Esophagus (tissue), 2 donors: ENCODE measurements around the gene ARHGAP23. TPM values are rescaled to one million over a fixed set of nuclear protein-coding genes. Genes with fewer than 3 reads are reported as not detected.

Source experiments
- H3K27ac ChIP-seq, 2 donors: one replicate each; pipeline ENCODE4 v1.5.1; 2013; ENCODE audit warnings: low read depth in 2 of 2, mild to moderate bottlenecking in 2 of 2, inconsistent platforms in 1 of 2, low read length in 1 of 2, moderate library complexity in 1 of 2
- H3K27me3 ChIP-seq, 2 donors: one replicate each; pipeline ENCODE4 v1.6.1; 2013; ENCODE audit warnings: low read length in 2 of 2, control low read depth in 1 of 2, mild to moderate bottlenecking in 1 of 2; ENCODE audit not compliant: insufficient read depth in 2 of 2, control insufficient read depth in 1 of 2
- H3K36me3 ChIP-seq, 2 donors: one replicate each; pipeline ENCODE4 v1.6.1; 2013; ENCODE audit warnings: low read length in 1 of 2; ENCODE audit not compliant: control insufficient read depth in 2 of 2, insufficient read depth in 2 of 2
- H3K4me1 ChIP-seq, 2 donors: one replicate each; pipeline ENCODE4 v1.6.1; 2013; ENCODE audit warnings: low read length in 1 of 2; ENCODE audit not compliant: control insufficient read depth in 2 of 2, insufficient read depth in 2 of 2
- H3K4me3 ChIP-seq, 2 donors: one replicate each; pipeline ENCODE4 v1.5.1; 2013; ENCODE audit warnings: low read length in 2 of 2, mild to moderate bottlenecking in 2 of 2, low read depth in 1 of 2, moderate library complexity in 1 of 2
- H3K9me3 ChIP-seq, 2 donors: one replicate each; pipeline ENCODE4 v1.6.1; 2013; ENCODE audit warnings: mild to moderate bottlenecking in 2 of 2, low read depth in 1 of 2, low read length in 1 of 2, moderate library complexity in 1 of 2; ENCODE audit not compliant: control insufficient read depth in 2 of 2, insufficient read depth in 1 of 2
- WGBS, 2 donors: extraction: QIAGEN DNeasy Blood & Tissue Kit; methylation state at CpG; one replicate each; pipeline ENCODE4 v1.1.7; 2013; 5-methylcytosine and 5-hydroxymethylcytosine counted together
- polyA plus RNA-seq, 2 donors: library from polyadenylated mRNA; stranded (reverse); fragments of 200-250 nt; gene quantifications; one replicate each; pipeline ENCODE4 v1.2.3, GENCODE V29; 2013
- donor health status: healthy with polysubstance abuse.
- donor health status: Bipolar disorder and iron deficiency.

The ARHGAP23 gene
- polyA plus RNA-seq, 2 donors, result 36.0 to 45.2 TPM

- H3K36me3 ChIP-seq, result no peaks in the 10 kb centered on the region
- H3K9me3 ChIP-seq, result peaks cover 0 to 8% of the 10 kb centered on the region in 2 donors
- 67 to 75% methylated on average over 6 of the region's 6 CpGs for WGBS, 2 donors
- H3K4me1 ChIP-seq, result peaks cover 4 to 21% of the 10 kb centered on the region in 2 donors
- peaks cover 3 to 14% of the 10 kb centered on the region in 2 donors for H3K27me3 ChIP-seq
- peak overlapping the region; percentile 63 to 91 for H3K27ac ChIP-seq
- no peak overlapping the region for H3K4me3 ChIP-seq
Measured at GRCh38 chr17:38557396-38557795, 129.1 kb downstream of the ARHGAP23 start.

GRCh38 chr17:38557836-38558727 lies 129.8 kb downstream of the ARHGAP23 start:
- H3K4me1 ChIP-seq, result peaks cover 4 to 21% of the 10 kb centered on the region in 2 donors
- H3K36me3 ChIP-seq, result no peaks in the 10 kb centered on the region
- H3K9me3 ChIP-seq, result peaks cover 0 to 8% of the 10 kb centered on the region in 2 donors
- H3K27ac ChIP-seq, result peak overlapping the region; percentile 63 to 91
- peaks cover 3 to 21% of the 10 kb centered on the region in 2 donors for H3K27me3 ChIP-seq
- 3% methylated on average over 50 to 52 of the region's 52 CpGs for WGBS, 2 donors
- peak overlapping the region; percentile 33 to 52 for H3K4me3 ChIP-seq

GRCh38 chr17:38558728-38559050 lies 130.4 kb downstream of the ARHGAP23 start:
- Histone ChIP-seq H3K27me3 (peaks cover 3 to 27% of the 10 kb centered on the region in 2 donors), H3K4me3 (peak overlapping the region; percentile 33 to 52), H3K9me3 (peaks cover 0 to 8% of the 10 kb centered on the region in 2 donors), H3K27ac (peak overlapping the region; percentile 25 to 90), H3K4me1 (peaks cover 4 to 23% of the 10 kb centered on the region in 2 donors), H3K36me3 (no peaks in the 10 kb centered on the region)
- 1 to 3% methylated on average over 9 to 10 of the region's 10 CpGs for WGBS, 2 donors

GRCh38 chr17:38559051-38559879 lies 131.0 kb downstream of the ARHGAP23 start:
- H3K36me3 ChIP-seq, result no peaks in the 10 kb centered on the region
- 3% methylated on average over 33 to 44 of the region's 44 CpGs for WGBS, 2 donors
- H3K9me3 ChIP-seq, result peaks cover 0 to 8% of the 10 kb centered on the region in 2 donors
- peaks cover 3 to 23% of the 10 kb centered on the region in 2 donors for H3K4me1 ChIP-seq
- H3K27ac ChIP-seq, result peak overlapping the region; percentile 25 to 90
- peaks cover 3 to 32% of the 10 kb centered on the region in 2 donors for H3K27me3 ChIP-seq
- H3K4me3 ChIP-seq, result peak overlapping the region; percentile 33 to 52

- Histone ChIP-seq H3K9me3 (peaks cover 0 to 8% of the 10 kb centered on the region in 2 donors), H3K4me1 (peaks cover 0 to 23% of the 10 kb centered on the region in 2 donors), H3K36me3 (no peaks in the 10 kb centered on the region), H3K27me3 (peaks cover 3 to 35% of the 10 kb centered on the region in 2 donors), H3K27ac (no peak overlapping the region), H3K4me3 (no peak overlapping the region)
- WGBS, 2 donors, result 13 to 19% methylated on average over 6 of the region's 6 CpGs
Measured at GRCh38 chr17:38559880-38560230, 131.6 kb downstream of the ARHGAP23 start.

- WGBS, 2 donors, result 29% methylated on average over 15 of the region's 15 CpGs
- H3K4me1 ChIP-seq, result peaks cover 0 to 23% of the 10 kb centered on the region in 2 donors
Measured at GRCh38 chr17:38560503-38561318, 132.4 kb downstream of the ARHGAP23 start.

GRCh38 chr17:38561416-38562214 lies 133.4 kb downstream of the ARHGAP23 start:
- WGBS, 2 donors, result 16 to 18% methylated on average over 68 to 105 of the region's 105 CpGs
- no peak overlapping the region for H3K27ac ChIP-seq
- peaks cover 0 to 8% of the 10 kb centered on the region in 2 donors for H3K9me3 ChIP-seq
- H3K27me3 ChIP-seq, result peaks cover 3 to 37% of the 10 kb centered on the region in 2 donors
- no peaks in the 10 kb centered on the region for H3K36me3 ChIP-seq
- peaks cover 0 to 23% of the 10 kb centered on the region in 2 donors for H3K4me1 ChIP-seq
- no peak overlapping the region for H3K4me3 ChIP-seq

More at GRCh38 chr17:38560503-38561318, 132.4 kb downstream of the ARHGAP23 start:
- H3K9me3 ChIP-seq, result peaks cover 0 to 8% of the 10 kb centered on the region in 2 donors
- no peak overlapping the region for H3K27ac ChIP-seq
- H3K36me3 ChIP-seq, result no peaks in the 10 kb centered on the region
- peaks cover 3 to 37% of the 10 kb centered on the region in 2 donors for H3K27me3 ChIP-seq
- no peak overlapping the region for H3K4me3 ChIP-seq
